GM12878 (cell line): ENCODE measurements around the gene FAM120B. TPM values are rescaled to one million over a fixed set of nuclear protein-coding genes. Genes with fewer than 3 reads are reported as not detected.

Experiments used
- ATAC-seq: fragments of 200-7000 bp; cut with Tn5 transposase; 3 replicates; pipeline ENCODE4 v1.9.1; 2020; ENCODE audit warnings: mild to moderate bottlenecking, moderate library complexity
- BruUV-seq: library from RNA; stranded (reverse); fragments of 400-500 nt; replicated peaks from 2 replicates; lab custom pipeline; 2021; lab: Mats Ljungman, UMichigan
- CTCF ChIA-PET: fragments of 300-600 bp; sonication (Branson Sonifier 250); formaldehyde crosslinking; extraction: SDS; loops from one replicate; lab custom pipeline; 2021; ENCODE audit warnings: inconsistent platforms; lab: Yijun Ruan, JAX
- POLR2A ChIA-PET: fragments of 350-600 bp; formaldehyde crosslinking; extraction: SDS; loops from one replicate; lab custom pipeline; 2021; ENCODE audit warnings: inconsistent platforms; lab: Charles Lee
- RAD21 ChIA-PET: fragments of 300-600 bp; sonication (Branson Sonifier 250); formaldehyde crosslinking; loops from one replicate; lab custom pipeline; 2023; ENCODE audit warnings: antibody characterized with exemption; ENCODE audit not compliant: unreplicated experiment; lab: Charles Lee
- SMC1A ChIA-PET: fragments of 300-600 bp; sonication (Branson Sonifier 250); formaldehyde crosslinking; loops from one replicate; lab custom pipeline; 2023; ENCODE audit not compliant: unreplicated experiment, uncharacterized antibody; lab: Charles Lee
- DNase-seq: peaks from one replicate; pipeline ENCODE4 v3.0.0-alpha.2; 2011; ENCODE audit warnings: low read depth, low spot score
- FAIRE-seq: peaks from 3 replicates; lab custom pipeline; 2011; peaks lifted over from hg19 to GRCh38; lab: Jason Lieb, UNC
- H2AFZ ChIP-seq: 2 replicates; pipeline ENCODE4 v1.6.0; 2011; ENCODE audit warnings: low read depth, low read length, control low read depth; ENCODE audit not compliant: control insufficient read depth
- H3K27ac ChIP-seq: 2 replicates; pipeline ENCODE4 v1.5.1; 2011; ENCODE audit warnings: control low read depth; ENCODE audit not compliant: control insufficient read depth, insufficient read depth
- H3K27me3 ChIP-seq, 2 experiments: replicated peaks in 1 of 2; 2 replicates each; pipeline versions ENCODE4 v1.6.0 to v1.6.1; 2011; ENCODE audit warnings: low read length in 1 of 2; ENCODE audit not compliant: control insufficient read depth in 2 of 2, insufficient read depth in 2 of 2
- H3K36me3 ChIP-seq, 2 experiments: 2 replicates each; pipeline ENCODE4 v1.5.1; 2011; ENCODE audit warnings: low read length in 1 of 2; ENCODE audit not compliant: control insufficient read depth in 2 of 2, insufficient read depth in 2 of 2
- H3K4me1 ChIP-seq: 2 replicates; pipeline ENCODE4 v1.6.1; 2011; ENCODE audit warnings: mild to moderate bottlenecking, low read length, moderate library complexity, mixed read lengths; ENCODE audit not compliant: control insufficient read depth, insufficient read depth
- H3K4me2 ChIP-seq: 2 replicates; pipeline ENCODE4 v1.6.0; 2011; ENCODE audit warnings: control low read depth; ENCODE audit not compliant: control insufficient read depth, insufficient read depth
- H3K4me3 ChIP-seq: fragments of 200-600 bp; sonication (generic); 2 replicates; pipeline ENCODE4 v1.5.1; 2016
- H3K79me2 ChIP-seq: 2 replicates; pipeline ENCODE4 v1.6.0; 2011; ENCODE audit warnings: low read length; ENCODE audit not compliant: control insufficient read depth, insufficient read depth
- H3K9ac ChIP-seq: 2 replicates; pipeline ENCODE4 v1.8.0; 2011; ENCODE audit warnings: low read length, control low read depth, mixed read lengths; ENCODE audit not compliant: control insufficient read depth, insufficient read depth
- H3K9me3 ChIP-seq: replicated peaks from 3 replicates; pipeline ENCODE4 v1.5.1; 2011; ENCODE audit warnings: mild to moderate bottlenecking, low read length; ENCODE audit not compliant: control insufficient read depth, insufficient read depth
- H4K20me1 ChIP-seq: 2 replicates; pipeline ENCODE4 v1.6.0; 2011; ENCODE audit not compliant: control insufficient read depth, insufficient read depth
- CREB1 ChIP-seq: IDR thresholded peaks from 2 replicates; pipeline ENCODE4 v1.6.1; 2012; ENCODE audit warnings: low read depth, mild to moderate bottlenecking, inconsistent platforms
- IKZF2 ChIP-seq, 2 experiments: fragments of 450-650 bp; IDR thresholded peaks; 2 replicates each; pipeline ENCODE4 v1.6.1; 2017; ENCODE audit warnings: mild to moderate bottlenecking in 2 of 2, moderate library complexity in 2 of 2
- MEF2B ChIP-seq: fragments of 450-650 bp; IDR thresholded peaks from 2 replicates; pipeline ENCODE4 v1.6.1; 2018; ENCODE audit warnings: mild to moderate bottlenecking, moderate library complexity; ENCODE audit not compliant: partially characterized antibody, poor library complexity, severe bottlenecking
- SMARCA5 ChIP-seq: fragments of 450-650 bp; IDR thresholded peaks from 2 replicates; pipeline ENCODE4 v1.6.1; 2017; ENCODE audit warnings: mild to moderate bottlenecking
- SP1 ChIP-seq: IDR thresholded peaks from one replicate; pipeline ENCODE4 v1.6.1; 2011; ENCODE audit warnings: low read depth, low read length
- SREBF1 ChIP-seq: IDR thresholded peaks from 2 replicates; pipeline ENCODE4 v1.6.1; 2012; ENCODE audit warnings: mild to moderate bottlenecking, low read length
- whole genome bisulfite sequencing: methylation state at CpG from one replicate; pipeline ENCODE4 v1.1.6; 2016; ENCODE audit warnings: low lambda C conversion rate; ENCODE audit not compliant: insufficient replicate concordance, insufficient coverage; ENCODE audit errors: missing lambda C conversion rate; 5-methylcytosine and 5-hydroxymethylcytosine counted together
- in situ Hi-C: fragments of 300-500 bp; cut with MboI; formaldehyde crosslinking; loops from 9 replicates; pipeline ENCODE4 v1.14.3; 2018; ENCODE audit warnings: mixed read lengths
- intact Hi-C: fragments of 100-400 bp; cut with micrococcal nuclease; formaldehyde crosslinking; loops from one replicate; pipeline ENCODE4 v1.14.2; 2022; ENCODE audit not compliant: unreplicated experiment
- polyA plus RNA-seq, 11 experiments: library from polyadenylated mRNA; depleted of rRNA in 4 of 11; unstranded in 6 of 11; stranded (reverse) in 5 of 11; fragments of >200 nt; fragmentation: Nextera tagmentation in 4 of 11; fragmentation: Illumina TruSeq in 1 of 11; extraction: Ambion mirVana in 4 of 11; extraction: Trizol in 1 of 11; gene quantifications; 1 replicate in 1 of 11; 2 replicates in 10 of 11; pipeline versions ENCODE4 v1.2.1 to v1.2.3, GENCODE V29; 2011 to 2016; ENCODE audit warnings: inconsistent platforms in 2 of 11, missing spikeins in 2 of 11, low read depth in 1 of 11
- total RNA-seq, 4 experiments: library from RNA; depleted of rRNA in 3 of 4; stranded (reverse); fragments of >200 nt in 3 of 4; fragmentation: Illumina TruSeq in 1 of 4; extraction: Trizol in 1 of 4; gene quantifications; 2 replicates each; pipeline versions ENCODE4 v1.2.1 to v1.2.3, GENCODE V29; 2013 to 2021
- TF ChIP-seq, protein P1 (sequence below): fragments of 450-650 bp; IDR thresholded peaks from 2 replicates; pipeline ENCODE4 v1.6.1; 2017; ENCODE audit warnings: mild to moderate bottlenecking, moderate library complexity
- TF ChIP-seq, protein P2 (sequence below): fragments of 450-650 bp; IDR thresholded peaks from 2 replicates; pipeline ENCODE4 v1.6.1; 2016; ENCODE audit warnings: mild to moderate bottlenecking, moderate library complexity, borderline replicate concordance
- TF ChIP-seq, protein P3 (sequence below): fragments of 450-650 bp; IDR thresholded peaks from 2 replicates; pipeline ENCODE4 v1.6.1; 2017; ENCODE audit warnings: mild to moderate bottlenecking, low read depth, inconsistent platforms; ENCODE audit not compliant: poor library complexity, severe bottlenecking
- TF ChIP-seq, protein P4 (sequence below): IDR thresholded peaks from 2 replicates; pipeline ENCODE4 v1.6.1; 2012; ENCODE audit warnings: mild to moderate bottlenecking, low read depth, low read length

The FAM120B gene
- total and polyA plus RNA-seq, 10 of the 15 experiments (the other 5 are each of a cell fraction or from before 2014, with no cell fraction given) = 3.3 to 21.6 (median 15.3) TPM

DNA sequence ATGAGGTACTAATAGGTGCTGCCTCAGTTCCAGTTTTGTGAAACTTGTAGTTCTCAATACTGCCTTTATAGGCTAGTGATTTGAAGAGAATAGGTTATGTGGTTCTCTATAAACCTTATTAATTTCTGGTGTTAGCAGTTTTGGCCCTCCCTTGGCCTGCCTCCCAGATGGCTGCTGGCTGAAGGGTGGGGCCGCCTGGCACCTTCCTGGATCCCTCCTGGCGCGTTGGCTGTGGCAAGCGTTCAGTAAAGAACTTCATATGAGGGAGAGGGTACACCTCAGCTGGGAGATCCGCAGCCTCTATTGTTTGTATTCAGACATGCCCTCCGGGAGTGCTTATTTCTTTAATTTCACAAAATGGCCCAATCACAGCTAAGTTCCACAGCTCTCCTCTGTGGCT, 51.9 kb downstream of the FAM120B start:
- SMC1A ChIA-PET = no interaction called here
- no peaks in the 10 kb centered on the region; the same call in 2 of the 3 replicates for H3K9me3 ChIP-seq
- FAIRE-seq (no peak), DNase-seq (no peak), ATAC-seq (no peak)
- H3K4me3 ChIP-seq = no peak overlapping the region
- no peak overlapping the region for H3K27ac ChIP-seq
- POLR2A ChIA-PET = no interaction called here
- H3K4me2 ChIP-seq = no peak overlapping the region
- no peaks in the 10 kb centered on the region for H3K4me1 ChIP-seq
- no peaks in the 10 kb centered on the region for H3K79me2 ChIP-seq
- H2AFZ ChIP-seq = no peak overlapping the region
- no peaks in the 10 kb centered on the region for H4K20me1 ChIP-seq
- H3K9ac ChIP-seq = no peak overlapping the region
- RAD21 ChIA-PET = no interaction called here
- in situ Hi-C loops = no loop called here
- CTCF ChIA-PET = no interaction called here
- 98% methylated on average over 6 of the region's 6 CpGs for WGBS
- H3K36me3 ChIP-seq = peaks cover 4 to 24% of the 10 kb centered on the region in 2 experiments; a peak in 3 of 4 replicates
- no TSS peak for BruUV-seq
- intact Hi-C loops = no loop called here
- no peaks in the 10 kb centered on the region for H3K27me3 ChIP-seq
- TF ChIP-seq SMARCA5 = no peak
- no peak for TF ChIP-seq SREBF1
- TF ChIP-seq, protein P1, sequence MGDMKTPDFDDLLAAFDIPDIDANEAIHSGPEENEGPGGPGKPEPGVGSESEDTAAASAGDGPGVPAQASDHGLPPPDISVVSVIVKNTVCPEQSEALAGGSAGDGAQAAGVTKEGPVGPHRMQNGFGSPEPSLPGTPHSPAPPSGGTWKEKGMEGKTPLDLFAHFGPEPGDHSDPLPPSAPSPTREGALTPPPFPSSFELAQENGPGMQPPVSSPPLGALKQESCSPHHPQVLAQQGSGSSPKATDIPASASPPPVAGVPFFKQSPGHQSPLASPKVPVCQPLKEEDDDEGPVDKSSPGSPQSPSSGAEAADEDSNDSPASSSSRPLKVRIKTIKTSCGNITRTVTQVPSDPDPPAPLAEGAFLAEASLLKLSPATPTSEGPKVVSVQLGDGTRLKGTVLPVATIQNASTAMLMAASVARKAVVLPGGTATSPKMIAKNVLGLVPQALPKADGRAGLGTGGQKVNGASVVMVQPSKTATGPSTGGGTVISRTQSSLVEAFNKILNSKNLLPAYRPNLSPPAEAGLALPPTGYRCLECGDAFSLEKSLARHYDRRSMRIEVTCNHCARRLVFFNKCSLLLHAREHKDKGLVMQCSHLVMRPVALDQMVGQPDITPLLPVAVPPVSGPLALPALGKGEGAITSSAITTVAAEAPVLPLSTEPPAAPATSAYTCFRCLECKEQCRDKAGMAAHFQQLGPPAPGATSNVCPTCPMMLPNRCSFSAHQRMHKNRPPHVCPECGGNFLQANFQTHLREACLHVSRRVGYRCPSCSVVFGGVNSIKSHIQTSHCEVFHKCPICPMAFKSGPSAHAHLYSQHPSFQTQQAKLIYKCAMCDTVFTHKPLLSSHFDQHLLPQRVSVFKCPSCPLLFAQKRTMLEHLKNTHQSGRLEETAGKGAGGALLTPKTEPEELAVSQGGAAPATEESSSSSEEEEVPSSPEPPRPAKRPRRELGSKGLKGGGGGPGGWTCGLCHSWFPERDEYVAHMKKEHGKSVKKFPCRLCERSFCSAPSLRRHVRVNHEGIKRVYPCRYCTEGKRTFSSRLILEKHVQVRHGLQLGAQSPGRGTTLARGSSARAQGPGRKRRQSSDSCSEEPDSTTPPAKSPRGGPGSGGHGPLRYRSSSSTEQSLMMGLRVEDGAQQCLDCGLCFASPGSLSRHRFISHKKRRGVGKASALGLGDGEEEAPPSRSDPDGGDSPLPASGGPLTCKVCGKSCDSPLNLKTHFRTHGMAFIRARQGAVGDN = no peak
- no peak for TF ChIP-seq MEF2B
- TF ChIP-seq, protein P2, sequence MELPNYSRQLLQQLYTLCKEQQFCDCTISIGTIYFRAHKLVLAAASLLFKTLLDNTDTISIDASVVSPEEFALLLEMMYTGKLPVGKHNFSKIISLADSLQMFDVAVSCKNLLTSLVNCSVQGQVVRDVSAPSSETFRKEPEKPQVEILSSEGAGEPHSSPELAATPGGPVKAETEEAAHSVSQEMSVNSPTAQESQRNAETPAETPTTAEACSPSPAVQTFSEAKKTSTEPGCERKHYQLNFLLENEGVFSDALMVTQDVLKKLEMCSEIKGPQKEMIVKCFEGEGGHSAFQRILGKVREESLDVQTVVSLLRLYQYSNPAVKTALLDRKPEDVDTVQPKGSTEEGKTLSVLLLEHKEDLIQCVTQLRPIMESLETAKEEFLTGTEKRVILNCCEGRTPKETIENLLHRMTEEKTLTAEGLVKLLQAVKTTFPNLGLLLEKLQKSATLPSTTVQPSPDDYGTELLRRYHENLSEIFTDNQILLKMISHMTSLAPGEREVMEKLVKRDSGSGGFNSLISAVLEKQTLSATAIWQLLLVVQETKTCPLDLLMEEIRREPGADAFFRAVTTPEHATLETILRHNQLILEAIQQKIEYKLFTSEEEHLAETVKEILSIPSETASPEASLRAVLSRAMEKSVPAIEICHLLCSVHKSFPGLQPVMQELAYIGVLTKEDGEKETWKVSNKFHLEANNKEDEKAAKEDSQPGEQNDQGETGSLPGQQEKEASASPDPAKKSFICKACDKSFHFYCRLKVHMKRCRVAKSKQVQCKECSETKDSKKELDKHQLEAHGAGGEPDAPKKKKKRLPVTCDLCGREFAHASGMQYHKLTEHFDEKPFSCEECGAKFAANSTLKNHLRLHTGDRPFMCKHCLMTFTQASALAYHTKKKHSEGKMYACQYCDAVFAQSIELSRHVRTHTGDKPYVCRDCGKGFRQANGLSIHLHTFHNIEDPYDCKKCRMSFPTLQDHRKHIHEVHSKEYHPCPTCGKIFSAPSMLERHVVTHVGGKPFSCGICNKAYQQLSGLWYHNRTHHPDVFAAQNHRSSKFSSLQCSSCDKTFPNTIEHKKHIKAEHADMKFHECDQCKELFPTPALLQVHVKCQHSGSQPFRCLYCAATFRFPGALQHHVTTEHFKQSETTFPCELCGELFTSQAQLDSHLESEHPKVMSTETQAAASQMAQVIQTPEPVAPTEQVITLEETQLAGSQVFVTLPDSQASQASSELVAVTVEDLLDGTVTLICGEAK = no peak
- TF ChIP-seq CREB1 = no peak
- TF ChIP-seq, protein P3, sequence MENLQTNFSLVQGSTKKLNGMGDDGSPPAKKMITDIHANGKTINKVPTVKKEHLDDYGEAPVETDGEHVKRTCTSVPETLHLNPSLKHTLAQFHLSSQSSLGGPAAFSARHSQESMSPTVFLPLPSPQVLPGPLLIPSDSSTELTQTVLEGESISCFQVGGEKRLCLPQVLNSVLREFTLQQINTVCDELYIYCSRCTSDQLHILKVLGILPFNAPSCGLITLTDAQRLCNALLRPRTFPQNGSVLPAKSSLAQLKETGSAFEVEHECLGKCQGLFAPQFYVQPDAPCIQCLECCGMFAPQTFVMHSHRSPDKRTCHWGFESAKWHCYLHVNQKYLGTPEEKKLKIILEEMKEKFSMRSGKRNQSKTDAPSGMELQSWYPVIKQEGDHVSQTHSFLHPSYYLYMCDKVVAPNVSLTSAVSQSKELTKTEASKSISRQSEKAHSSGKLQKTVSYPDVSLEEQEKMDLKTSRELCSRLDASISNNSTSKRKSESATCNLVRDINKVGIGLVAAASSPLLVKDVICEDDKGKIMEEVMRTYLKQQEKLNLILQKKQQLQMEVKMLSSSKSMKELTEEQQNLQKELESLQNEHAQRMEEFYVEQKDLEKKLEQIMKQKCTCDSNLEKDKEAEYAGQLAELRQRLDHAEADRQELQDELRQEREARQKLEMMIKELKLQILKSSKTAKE = no peak
- TF ChIP-seq SP1 = no peak
- TF ChIP-seq IKZF2 (IDR thresholded peaks at IDR 0.05) = no peak
- TF ChIP-seq, protein P4, sequence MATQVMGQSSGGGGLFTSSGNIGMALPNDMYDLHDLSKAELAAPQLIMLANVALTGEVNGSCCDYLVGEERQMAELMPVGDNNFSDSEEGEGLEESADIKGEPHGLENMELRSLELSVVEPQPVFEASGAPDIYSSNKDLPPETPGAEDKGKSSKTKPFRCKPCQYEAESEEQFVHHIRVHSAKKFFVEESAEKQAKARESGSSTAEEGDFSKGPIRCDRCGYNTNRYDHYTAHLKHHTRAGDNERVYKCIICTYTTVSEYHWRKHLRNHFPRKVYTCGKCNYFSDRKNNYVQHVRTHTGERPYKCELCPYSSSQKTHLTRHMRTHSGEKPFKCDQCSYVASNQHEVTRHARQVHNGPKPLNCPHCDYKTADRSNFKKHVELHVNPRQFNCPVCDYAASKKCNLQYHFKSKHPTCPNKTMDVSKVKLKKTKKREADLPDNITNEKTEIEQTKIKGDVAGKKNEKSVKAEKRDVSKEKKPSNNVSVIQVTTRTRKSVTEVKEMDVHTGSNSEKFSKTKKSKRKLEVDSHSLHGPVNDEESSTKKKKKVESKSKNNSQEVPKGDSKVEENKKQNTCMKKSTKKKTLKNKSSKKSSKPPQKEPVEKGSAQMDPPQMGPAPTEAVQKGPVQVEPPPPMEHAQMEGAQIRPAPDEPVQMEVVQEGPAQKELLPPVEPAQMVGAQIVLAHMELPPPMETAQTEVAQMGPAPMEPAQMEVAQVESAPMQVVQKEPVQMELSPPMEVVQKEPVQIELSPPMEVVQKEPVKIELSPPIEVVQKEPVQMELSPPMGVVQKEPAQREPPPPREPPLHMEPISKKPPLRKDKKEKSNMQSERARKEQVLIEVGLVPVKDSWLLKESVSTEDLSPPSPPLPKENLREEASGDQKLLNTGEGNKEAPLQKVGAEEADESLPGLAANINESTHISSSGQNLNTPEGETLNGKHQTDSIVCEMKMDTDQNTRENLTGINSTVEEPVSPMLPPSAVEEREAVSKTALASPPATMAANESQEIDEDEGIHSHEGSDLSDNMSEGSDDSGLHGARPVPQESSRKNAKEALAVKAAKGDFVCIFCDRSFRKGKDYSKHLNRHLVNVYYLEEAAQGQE = no peak
